ENCODE results near the gene UNC80.
"Not testable (repeated sequence)": the region's sequence is repeated elsewhere in the genome, so short reads cannot be mapped to it uniquely, and the experiment has no call there.

The UNC80 gene

GRCh38 chr2:209773377-209773776 lies 1.7 kb downstream of the UNC80 start:
- Mint-ChIP-seq H3K27ac (no peak overlapping the region), H3K27me3 (peaks cover 42 to 49% of the 10 kb centered on the region in 2 donors), H3K4me3 (no peak overlapping the region), H3K4me1 (ENCODE audit: low read depth in 2 of 2) (peaks cover 0 to 4% of the 10 kb centered on the region in 2 donors), H3K36me3 (ENCODE audit: insufficient read depth) (no peaks in the 10 kb centered on the region), H3K9me3 (peaks cover 0 to 2% of the 10 kb centered on the region in 2 donors)
- no peak for ATAC-seq (replicated peaks)
- DNase-seq = no peak

DNA sequence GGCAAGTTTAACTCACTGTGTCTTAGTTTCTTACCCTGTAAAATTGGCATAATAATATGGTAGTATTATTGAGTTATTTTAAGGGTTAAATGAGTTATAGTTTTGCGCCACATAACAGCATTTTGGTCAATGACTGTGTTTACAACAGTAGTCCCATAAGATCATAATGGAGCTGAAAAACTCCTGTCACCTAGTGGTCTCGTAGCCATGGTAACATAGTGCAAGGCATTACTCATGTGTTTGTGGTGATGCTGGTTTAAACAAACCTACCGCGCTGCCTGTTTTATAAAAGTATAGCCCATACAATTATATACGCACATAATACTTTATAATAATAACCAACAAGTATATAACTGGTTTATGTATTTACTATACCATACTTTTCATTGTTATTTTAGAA lies 15.8 kb downstream of the UNC80 start:
- Mint-ChIP-seq H3K4me3 (no peak overlapping the region), H3K36me3 (ENCODE audit: insufficient read depth) (no peaks in the 10 kb centered on the region), H3K4me1 (ENCODE audit: low read depth in 2 of 2) (peaks cover 12 to 21% of the 10 kb centered on the region in 2 donors), H3K27ac (no peak overlapping the region), H3K9me3 (no peaks in the 10 kb centered on the region), H3K27me3 (peaks cover 0 to under 1% of the 10 kb centered on the region in 2 donors)
- no peak for DNase-seq
- no peak for ATAC-seq (replicated peaks)

DNA sequence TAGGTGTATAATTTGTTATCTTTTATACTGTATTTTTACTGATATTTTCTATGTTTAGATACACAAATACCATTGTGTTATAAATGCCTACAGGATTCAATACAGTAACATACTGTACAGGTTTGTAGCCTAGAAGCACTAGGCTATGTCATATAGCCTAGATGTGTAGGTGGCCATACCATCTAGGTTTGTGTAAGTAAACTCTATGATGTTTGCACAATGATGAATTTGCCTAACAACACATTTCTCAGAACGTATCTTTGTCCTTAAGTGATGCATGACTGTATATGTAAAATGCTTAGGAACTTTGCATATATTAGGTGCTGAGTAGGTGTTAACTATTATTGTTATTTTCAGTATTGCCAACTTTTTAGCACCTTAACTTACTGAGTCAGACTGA lies 17.3 kb downstream of the UNC80 start:
- DNase-seq (no peak), ATAC-seq (replicated peaks) (no peak)
- H3K4me3 Mint-ChIP-seq = peak overlapping the region; percentile 78 to 80
- H3K27me3 Mint-ChIP-seq = no peaks in the 10 kb centered on the region
- no peaks in the 10 kb centered on the region for H3K36me3 Mint-ChIP-seq (ENCODE audit: insufficient read depth)
- no peaks in the 10 kb centered on the region for H3K9me3 Mint-ChIP-seq
- peaks cover 12 to 21% of the 10 kb centered on the region in 2 donors for H3K4me1 Mint-ChIP-seq (ENCODE audit: low read depth in 2 of 2)
- peak overlapping the region in 1 of 2 donors; percentile 89 for H3K27ac Mint-ChIP-seq

DNA sequence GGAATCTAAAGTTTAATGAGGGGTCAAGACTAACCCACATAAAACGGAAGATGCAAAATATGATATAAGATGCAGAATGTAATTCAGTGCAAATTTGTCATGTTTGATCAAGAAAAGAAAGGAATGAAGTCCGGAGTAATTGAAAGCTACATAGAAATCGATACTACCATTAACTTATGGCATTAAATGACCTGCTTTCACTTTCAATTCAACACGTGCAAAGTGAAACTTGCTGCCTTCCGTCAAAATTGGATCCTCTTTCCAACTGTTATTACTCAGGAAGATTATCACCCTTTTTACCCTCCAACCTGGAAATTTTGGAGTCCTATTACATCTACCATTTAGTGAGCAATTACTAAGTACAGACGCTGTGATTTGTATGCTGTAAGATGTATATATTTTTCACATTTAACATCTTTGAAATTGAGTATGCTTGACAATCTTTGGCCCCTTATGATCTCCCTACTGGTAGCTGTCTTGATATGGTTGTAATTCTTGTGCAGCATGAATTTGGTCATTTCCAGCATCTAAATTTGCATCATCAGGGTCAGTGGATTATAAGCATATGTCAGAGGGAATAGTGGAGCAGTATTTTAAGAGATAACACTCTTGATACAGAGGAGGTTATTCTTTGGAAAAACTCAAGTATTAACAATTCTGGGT lies 18.6 kb downstream of the UNC80 start:
- ATAC-seq (replicated peaks) (peak; percentile 43), DNase-seq (no peak)
- H3K36me3 Mint-ChIP-seq (ENCODE audit: insufficient read depth) = no peaks in the 10 kb centered on the region
- no peaks in the 10 kb centered on the region for H3K27me3 Mint-ChIP-seq
- H3K9me3 Mint-ChIP-seq = no peaks in the 10 kb centered on the region
- H3K27ac Mint-ChIP-seq = peak overlapping the region; percentile 86 to 89
- peak overlapping the region; percentile 78 to 80 for H3K4me3 Mint-ChIP-seq
- H3K4me1 Mint-ChIP-seq (ENCODE audit: low read depth in 2 of 2) = peaks cover 12 to 21% of the 10 kb centered on the region in 2 donors

- no peaks in the 10 kb centered on the region for H3K27me3 Mint-ChIP-seq
- DNase-seq (no peak), ATAC-seq (replicated peaks) (no peak)
- no peaks in the 10 kb centered on the region for H3K9me3 Mint-ChIP-seq
- peak overlapping the region in 1 of 2 donors; percentile 80 for H3K4me3 Mint-ChIP-seq
- H3K27ac Mint-ChIP-seq = no peak overlapping the region
- no peaks in the 10 kb centered on the region for H3K36me3 Mint-ChIP-seq (ENCODE audit: insufficient read depth)
- H3K4me1 Mint-ChIP-seq (ENCODE audit: low read depth in 2 of 2) = peaks cover 12 to 21% of the 10 kb centered on the region in 2 donors
Measured at GRCh38 chr2:209791151-209791550, 19.5 kb downstream of the UNC80 start.

- DNase-seq; H3K9me3 Mint-ChIP-seq; H3K27me3 Mint-ChIP-seq; ATAC-seq (replicated peaks); H3K36me3 Mint-ChIP-seq (ENCODE audit: insufficient read depth); H3K27ac Mint-ChIP-seq; H3K4me3 Mint-ChIP-seq; H3K4me1 Mint-ChIP-seq (ENCODE audit: low read depth in 2 of 2): not testable (repeated sequence)
Measured at GRCh38 chr2:209795425-209795824, 23.8 kb downstream of the UNC80 start.

DNA sequence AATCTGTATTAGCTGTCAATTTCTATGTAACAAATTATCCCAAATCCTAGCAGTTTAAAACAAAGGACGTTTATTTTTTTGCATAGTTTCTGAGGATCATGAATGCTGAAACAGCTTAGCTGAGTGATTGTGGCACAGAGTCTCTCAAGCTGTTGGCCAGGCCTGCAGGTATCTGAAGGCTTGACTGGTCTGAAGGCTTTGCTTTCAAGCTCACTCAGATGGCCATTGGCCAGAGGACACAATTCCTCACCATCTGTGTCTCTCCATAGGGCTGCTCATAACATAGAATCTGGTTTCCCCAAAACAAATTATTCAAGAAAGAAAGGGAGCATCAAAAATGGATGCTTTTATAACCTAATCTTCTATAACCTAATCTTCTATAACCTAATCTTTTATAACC lies 33.7 kb downstream of the UNC80 start:
- Mint-ChIP-seq H3K4me3 (no peak overlapping the region), H3K36me3 (ENCODE audit: insufficient read depth) (peaks cover 7% of the 10 kb centered on the region), H3K27ac (no peak overlapping the region), H3K9me3 (no peaks in the 10 kb centered on the region), H3K4me1 (ENCODE audit: low read depth in 2 of 2) (no peaks in the 10 kb centered on the region), H3K27me3 (peaks cover 16 to 34% of the 10 kb centered on the region in 2 donors)
- DNase-seq (no peak), ATAC-seq (replicated peaks) (no peak)

DNA sequence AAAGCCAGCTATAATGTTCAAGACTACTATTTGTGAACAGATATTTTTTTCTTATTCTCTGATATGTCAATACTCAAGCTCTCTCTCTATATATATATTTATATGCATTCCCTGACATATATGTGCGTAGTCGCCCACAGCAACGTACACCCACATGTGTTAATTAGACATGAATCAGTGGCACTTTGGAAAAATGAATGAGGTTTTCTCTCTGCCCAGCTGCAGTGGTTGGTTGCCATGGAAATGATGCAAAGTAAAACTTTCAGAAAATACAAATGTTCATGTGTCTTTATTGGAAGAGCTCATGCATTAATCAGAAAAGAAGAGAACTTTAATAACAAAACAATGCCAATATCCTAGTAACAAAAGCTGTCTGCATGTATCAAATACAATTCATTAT lies 34.7 kb downstream of the UNC80 start:
- Mint-ChIP-seq H3K36me3 (ENCODE audit: insufficient read depth) (peaks cover 7% of the 10 kb centered on the region), H3K9me3 (no peaks in the 10 kb centered on the region), H3K4me3 (no peak overlapping the region), H3K27me3 (peaks cover 10 to 32% of the 10 kb centered on the region in 2 donors), H3K27ac (no peak overlapping the region), H3K4me1 (ENCODE audit: low read depth in 2 of 2) (no peaks in the 10 kb centered on the region)
- DNase-seq = no peak
- no peak for ATAC-seq (replicated peaks)

DNA sequence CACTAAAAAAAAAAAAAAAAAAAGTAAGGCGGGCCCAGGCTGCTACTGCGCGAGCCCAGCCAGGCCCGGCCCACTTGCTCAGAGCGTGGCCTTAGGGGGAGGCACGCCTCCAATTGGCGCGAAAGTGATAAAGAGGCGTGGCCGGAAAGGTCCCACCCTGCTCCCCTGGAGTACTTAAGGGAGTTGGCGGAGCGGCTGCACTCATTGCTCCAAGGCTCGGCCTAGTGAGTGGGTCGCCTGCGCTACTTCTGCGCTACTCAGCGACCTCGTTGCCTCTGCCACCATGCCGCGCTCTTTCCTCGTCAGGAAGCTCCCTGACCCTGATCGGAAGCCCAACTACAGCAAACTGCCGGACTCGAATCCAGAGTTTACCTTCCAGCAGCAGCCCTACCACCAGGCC lies 36.9 kb downstream of the UNC80 start:
- no peaks in the 10 kb centered on the region for H3K4me1 Mint-ChIP-seq (ENCODE audit: low read depth in 2 of 2)
- no peak overlapping the region for H3K4me3 Mint-ChIP-seq
- no peak overlapping the region for H3K27ac Mint-ChIP-seq
- H3K27me3 Mint-ChIP-seq = peaks cover 0 to 11% of the 10 kb centered on the region in 2 donors
- ATAC-seq (replicated peaks) (no peak), DNase-seq (no peak)
- no peaks in the 10 kb centered on the region for H3K9me3 Mint-ChIP-seq
- peaks cover 7% of the 10 kb centered on the region for H3K36me3 Mint-ChIP-seq (ENCODE audit: insufficient read depth)

- Mint-ChIP-seq H3K36me3 (ENCODE audit: insufficient read depth) (peaks cover 10% of the 10 kb centered on the region), H3K27ac (no peak overlapping the region), H3K9me3 (no peaks in the 10 kb centered on the region), H3K4me3 (no peak overlapping the region), H3K27me3 (peaks cover 0 to 9% of the 10 kb centered on the region in 2 donors), H3K4me1 (ENCODE audit: low read depth in 2 of 2) (no peaks in the 10 kb centered on the region)
- DNase-seq = no peak
- ATAC-seq (replicated peaks) = no peak
Measured at GRCh38 chr2:209809256-209809655, 37.6 kb downstream of the UNC80 start.

DNA sequence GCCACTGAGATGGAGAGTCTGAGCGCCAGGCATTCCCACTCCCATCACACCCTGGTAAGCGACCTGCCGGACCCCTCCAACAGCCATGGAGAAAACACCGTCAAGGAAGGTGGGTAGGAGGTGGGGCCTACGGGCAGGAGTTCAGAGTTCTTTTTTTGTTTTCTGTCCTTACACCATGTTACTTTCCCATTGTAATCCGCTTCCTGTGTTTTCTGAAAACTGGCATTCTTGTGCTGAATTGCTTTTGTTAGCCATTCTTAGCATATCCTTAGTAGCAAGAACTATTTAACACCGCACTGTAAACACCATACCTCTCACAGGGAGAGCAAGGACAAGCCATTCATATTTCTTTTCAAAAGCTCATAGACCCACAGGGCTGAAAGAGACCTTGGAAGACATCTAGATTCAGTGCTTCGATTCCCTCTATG lies 46.2 kb downstream of the UNC80 start:
- H3K27ac Mint-ChIP-seq = no peak overlapping the region
- peaks cover 0 to 9% of the 10 kb centered on the region in 2 donors for H3K27me3 Mint-ChIP-seq
- H3K4me3 Mint-ChIP-seq = no peak overlapping the region
- no peak for DNase-seq
- peaks cover 3% of the 10 kb centered on the region for H3K36me3 Mint-ChIP-seq (ENCODE audit: insufficient read depth)
- ATAC-seq (replicated peaks) = no peak
- no peaks in the 10 kb centered on the region for H3K4me1 Mint-ChIP-seq (ENCODE audit: low read depth in 2 of 2)
- no peaks in the 10 kb centered on the region for H3K9me3 Mint-ChIP-seq

DNA sequence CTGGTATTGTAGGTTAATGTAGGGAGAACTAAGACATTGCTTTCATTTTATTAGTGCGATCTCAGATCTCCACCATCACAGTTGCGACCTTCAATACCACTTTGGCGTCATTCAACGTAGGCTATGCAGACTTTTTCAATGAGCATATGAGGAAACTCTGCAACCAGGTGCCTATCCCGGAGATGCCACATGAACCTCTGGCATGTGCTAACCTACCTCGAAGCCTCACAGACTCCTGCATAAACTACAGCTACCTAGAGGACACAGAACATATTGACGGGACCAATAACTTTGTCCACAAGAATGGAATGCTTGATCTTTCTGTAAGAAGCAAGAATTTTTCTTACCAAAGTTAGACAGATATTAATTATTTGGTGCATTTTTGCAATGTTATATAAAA lies 47.3 kb downstream of the UNC80 start:
- peaks cover 0 to 9% of the 10 kb centered on the region in 2 donors for H3K27me3 Mint-ChIP-seq
- peaks cover 3% of the 10 kb centered on the region for H3K36me3 Mint-ChIP-seq (ENCODE audit: insufficient read depth)
- H3K4me1 Mint-ChIP-seq (ENCODE audit: low read depth in 2 of 2) = no peaks in the 10 kb centered on the region
- no peak for ATAC-seq (replicated peaks)
- no peak overlapping the region for H3K27ac Mint-ChIP-seq
- H3K4me3 Mint-ChIP-seq = no peak overlapping the region
- DNase-seq = no peak
- no peaks in the 10 kb centered on the region for H3K9me3 Mint-ChIP-seq

DNA sequence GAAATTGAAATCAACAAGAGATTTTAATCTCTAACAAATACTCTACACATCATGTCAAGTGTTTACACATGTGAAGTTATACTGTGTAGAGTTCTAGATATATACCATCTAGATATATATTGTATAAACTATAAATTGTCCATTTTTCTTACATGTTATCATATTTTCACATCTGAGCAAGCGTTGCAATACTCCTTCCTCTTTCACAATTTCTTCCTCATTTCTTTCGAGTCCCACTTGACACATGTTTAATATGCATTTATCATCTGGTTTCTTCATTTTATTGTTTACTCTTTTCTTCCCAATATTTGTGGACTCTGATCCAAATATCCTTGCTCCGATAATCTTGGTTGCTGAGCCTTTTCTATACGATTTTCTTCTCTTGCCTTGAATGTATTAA lies 50.2 kb downstream of the UNC80 start:
- no peak overlapping the region for H3K4me3 Mint-ChIP-seq
- ATAC-seq (replicated peaks) = no peak

DNA sequence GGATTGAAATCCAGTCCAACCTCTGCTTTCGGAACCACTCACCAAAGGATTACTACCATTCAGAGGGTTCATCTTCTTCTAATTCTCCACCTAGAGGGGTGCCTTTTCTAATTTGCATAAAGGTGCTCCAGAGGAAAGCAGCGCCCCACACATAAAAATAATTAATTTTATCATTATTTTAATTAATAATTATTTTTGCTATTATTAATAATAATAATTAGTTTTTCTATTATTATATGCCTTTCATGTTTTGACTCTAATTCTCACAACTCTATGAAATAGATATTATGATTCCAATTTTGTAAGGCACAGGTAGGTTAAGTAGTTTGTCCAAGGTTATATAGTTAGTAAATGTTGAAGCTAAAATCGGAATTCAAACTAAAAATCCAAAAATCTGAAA lies 51.9 kb downstream of the UNC80 start:
- H3K27me3 Mint-ChIP-seq = peaks cover 0 to 9% of the 10 kb centered on the region in 2 donors
- DNase-seq (no peak), ATAC-seq (replicated peaks) (no peak)
- H3K4me3 Mint-ChIP-seq = no peak overlapping the region
- no peaks in the 10 kb centered on the region for H3K36me3 Mint-ChIP-seq (ENCODE audit: insufficient read depth)
- H3K27ac Mint-ChIP-seq = no peak overlapping the region
- H3K9me3 Mint-ChIP-seq = no peaks in the 10 kb centered on the region
- no peaks in the 10 kb centered on the region for H3K4me1 Mint-ChIP-seq (ENCODE audit: low read depth in 2 of 2)

More for the DNA sequence above, 50.2 kb downstream of the UNC80 start:
- DNase-seq = no peak
- Mint-ChIP-seq H3K27ac (no peak overlapping the region), H3K27me3 (peaks cover 0 to 18% of the 10 kb centered on the region in 2 donors), H3K9me3 (no peaks in the 10 kb centered on the region), H3K4me1 (ENCODE audit: low read depth in 2 of 2) (no peaks in the 10 kb centered on the region), H3K36me3 (ENCODE audit: insufficient read depth) (no peaks in the 10 kb centered on the region)

Measured in effector memory CD8-positive, alpha-beta T cell (primary cell).